ENCODE measurements around the gene NUCB1.
"Not testable (repeated sequence)": the region's sequence is repeated elsewhere in the genome, so short reads cannot be mapped to it uniquely, and the experiment has no call there.

NUCB1 gene

GRCh38 chr19:48906324-48906723 lies 6.2 kb downstream of the NUCB1 start:
- no peak for DNase-seq

- no peak for DNase-seq
Measured at GRCh38 chr19:48907671-48908070, 7.6 kb downstream of the NUCB1 start.

DNA sequence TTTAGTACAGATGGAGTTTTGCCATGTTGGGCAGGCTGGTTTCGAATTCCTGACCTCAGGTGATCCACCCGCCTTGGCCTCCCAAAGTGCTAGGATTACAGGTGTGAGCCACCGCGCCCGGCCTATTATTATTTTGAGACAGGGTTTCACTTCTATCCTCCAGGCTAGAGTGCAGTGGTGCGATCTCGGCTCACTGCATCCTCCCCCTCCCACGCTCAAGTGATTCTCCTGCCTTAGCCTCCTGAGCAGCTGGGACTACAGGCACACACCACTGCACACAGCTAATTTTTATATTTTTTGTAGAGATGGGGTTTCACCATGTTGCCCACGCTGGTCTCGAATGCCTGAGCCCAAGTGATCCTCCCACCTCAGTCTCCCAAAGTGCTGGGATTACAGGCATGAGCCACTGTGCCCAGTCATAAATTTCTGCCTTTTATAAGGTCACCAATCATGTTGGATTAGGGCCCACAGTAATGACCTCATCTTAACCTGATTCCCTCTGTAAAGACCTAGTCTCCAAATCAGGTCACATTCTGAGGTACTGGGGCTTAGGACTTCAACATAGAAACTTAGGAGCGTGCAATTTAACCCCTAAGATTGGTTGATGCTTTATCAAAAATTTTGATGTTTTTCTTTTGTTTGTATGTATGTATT lies 9.4 kb downstream of the NUCB1 start:
- DNase-seq: not testable (repeated sequence)

DNA sequence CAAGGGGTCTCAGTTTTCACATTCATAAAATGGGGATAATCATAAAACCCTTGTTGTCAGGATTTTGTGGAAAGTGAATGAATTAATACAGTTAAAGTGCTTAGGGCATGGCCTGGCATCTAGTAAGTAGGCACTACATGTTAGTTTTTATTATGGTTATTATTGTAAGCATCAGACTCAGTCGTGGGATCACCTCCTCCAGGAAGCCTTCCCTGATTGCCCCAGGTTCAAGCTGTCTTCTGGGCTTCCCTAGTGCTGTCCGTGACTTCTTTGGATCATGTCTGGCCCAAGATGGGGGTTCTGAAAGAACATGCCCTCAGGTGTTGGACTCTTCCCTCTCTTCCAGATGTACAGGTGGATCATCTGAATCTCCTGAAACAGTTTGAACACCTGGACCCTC lies 10.7 kb downstream of the NUCB1 start:
- DNase-seq: no peak

- DNase-seq: no peak
Measured at GRCh38 chr19:48913114-48913889, 13.2 kb downstream of the NUCB1 start.

DNA sequence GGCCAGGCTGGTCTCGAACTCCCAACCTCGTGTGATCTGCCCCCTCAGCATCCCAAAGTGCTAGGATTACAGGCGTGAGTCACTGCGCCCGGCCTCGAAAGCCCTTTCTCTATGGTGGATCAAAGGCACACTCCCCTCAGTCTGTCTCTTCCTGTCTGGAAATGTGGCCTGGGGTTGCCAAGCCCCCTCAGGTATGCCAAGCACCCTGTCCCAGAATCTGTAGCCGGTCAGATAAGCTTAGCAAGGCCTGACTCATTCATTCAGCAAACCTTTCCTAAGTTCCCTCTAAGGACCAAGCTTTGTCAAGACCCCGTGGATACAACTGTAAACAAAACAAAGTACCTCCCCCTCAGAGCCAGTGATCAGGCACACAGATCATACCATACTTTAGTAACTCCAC lies 14.1 kb downstream of the NUCB1 start:
- DNase-seq: no peak

- no peak for DNase-seq
Measured at GRCh38 chr19:48915757-48916156, 15.6 kb downstream of the NUCB1 start.

- no peak for DNase-seq
Measured at GRCh38 chr19:48918071-48918470, 18.0 kb downstream of the NUCB1 start.

- peak; percentile 8 for DNase-seq
Measured at GRCh38 chr19:48918801-48919247, 18.7 kb downstream of the NUCB1 start.

DNA sequence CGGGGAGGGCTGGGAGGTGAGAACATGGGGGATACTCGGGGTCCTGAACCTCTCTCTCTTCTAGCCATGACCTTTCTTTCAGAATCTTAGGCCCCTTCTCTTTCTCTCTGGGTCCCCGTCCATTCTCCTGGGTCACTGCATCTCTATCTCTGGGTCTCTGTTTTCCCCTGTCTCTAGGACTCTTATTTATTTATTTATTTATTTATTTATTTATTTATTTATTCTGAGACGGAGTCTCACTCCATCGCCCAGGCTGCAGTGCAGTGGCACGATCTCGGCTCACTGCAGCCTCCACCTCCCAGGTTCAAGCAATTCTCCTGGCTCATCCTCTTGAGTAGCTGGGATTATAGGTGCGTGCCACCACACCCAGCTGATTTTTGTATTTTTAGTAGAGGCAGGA lies 19.2 kb downstream of the NUCB1 start:
- not testable (repeated sequence) for DNase-seq

DNA sequence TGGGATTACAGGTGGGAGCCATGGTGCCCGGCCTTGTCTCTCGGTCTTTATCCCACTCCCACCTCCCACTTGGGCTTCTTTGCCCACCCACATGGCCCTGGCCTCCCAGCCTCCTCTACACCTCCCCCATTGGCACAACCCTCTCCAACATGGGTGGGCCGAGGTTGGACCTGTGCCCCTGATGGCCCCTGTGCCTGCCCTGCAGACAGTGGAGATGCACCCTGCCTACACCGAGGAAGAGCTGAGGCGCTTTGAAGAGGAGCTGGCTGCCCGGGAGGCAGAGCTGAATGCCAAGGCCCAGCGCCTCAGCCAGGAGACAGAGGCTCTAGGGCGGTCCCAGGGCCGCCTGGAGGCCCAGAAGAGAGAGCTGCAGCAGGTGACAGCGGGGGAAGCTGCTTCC lies 20.8 kb downstream of the NUCB1 start:
- no peak for DNase-seq

DNA sequence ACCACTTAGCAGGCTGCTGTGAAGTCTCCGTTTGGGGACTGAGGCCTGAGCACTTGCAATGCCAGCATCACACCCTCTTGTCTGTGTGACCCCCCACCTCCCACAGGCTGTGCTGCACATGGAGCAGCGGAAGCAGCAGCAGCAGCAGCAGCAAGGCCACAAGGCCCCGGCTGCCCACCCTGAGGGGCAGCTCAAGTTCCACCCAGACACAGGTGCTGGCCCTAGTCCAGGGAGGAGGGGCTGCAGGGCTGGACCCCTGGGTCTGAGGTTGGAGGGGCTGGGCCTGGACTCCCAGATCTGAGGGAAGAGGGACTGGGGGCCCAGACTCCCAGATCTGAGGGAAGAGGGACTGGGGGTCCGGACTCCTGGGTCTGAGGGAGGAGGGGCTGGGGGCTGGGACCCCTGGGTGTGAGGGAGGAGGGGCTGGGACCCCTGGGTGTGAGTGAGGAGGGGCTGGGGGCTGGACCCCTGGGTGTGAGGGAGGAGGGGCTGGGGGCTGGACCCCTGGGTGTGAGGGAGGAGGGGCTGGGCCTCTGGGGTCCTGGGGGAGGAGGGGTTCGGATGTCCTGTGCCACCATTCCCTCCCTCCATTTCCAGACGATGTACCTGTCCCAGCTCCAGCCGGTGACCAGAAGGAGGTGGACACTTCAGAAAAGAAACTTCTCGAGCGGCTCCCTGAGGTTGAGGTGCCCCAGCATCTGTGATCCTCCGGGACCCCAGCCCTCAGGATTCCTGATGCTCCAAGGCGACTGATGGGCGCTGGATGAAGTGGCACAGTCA lies 21.8 kb downstream of the NUCB1 start:
- DNase-seq: no peak

DNA sequence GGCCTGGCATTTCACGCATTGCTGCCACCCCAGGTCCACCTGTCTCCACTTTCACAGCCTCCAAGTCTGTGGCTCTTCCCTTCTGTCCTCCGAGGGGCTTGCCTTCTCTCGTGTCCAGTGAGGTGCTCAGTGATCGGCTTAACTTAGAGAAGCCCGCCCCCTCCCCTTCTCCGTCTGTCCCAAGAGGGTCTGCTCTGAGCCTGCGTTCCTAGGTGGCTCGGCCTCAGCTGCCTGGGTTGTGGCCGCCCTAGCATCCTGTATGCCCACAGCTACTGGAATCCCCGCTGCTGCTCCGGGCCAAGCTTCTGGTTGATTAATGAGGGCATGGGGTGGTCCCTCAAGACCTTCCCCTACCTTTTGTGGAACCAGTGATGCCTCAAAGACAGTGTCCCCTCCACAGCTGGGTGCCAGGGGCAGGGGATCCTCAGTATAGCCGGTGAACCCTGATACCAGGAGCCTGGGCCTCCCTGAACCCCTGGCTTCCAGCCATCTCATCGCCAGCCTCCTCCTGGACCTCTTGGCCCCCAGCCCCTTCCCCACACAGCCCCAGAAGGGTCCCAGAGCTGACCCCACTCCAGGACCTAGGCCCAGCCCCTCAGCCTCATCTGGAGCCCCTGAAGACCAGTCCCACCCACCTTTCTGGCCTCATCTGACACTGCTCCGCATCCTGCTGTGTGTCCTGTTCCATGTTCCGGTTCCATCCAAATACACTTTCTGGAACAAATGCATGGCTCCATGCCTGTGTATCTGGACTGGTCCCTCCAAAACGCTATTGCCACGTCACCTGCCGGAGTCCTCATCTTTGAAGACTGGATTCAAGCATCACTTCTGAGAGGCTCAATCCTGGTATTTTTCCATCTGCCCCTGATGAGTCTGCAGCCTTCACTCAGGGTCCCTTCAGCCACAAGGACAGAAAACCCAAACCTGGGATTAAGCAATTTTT lies 22.7 kb downstream of the NUCB1 start:
- no peak for DNase-seq

DNA sequence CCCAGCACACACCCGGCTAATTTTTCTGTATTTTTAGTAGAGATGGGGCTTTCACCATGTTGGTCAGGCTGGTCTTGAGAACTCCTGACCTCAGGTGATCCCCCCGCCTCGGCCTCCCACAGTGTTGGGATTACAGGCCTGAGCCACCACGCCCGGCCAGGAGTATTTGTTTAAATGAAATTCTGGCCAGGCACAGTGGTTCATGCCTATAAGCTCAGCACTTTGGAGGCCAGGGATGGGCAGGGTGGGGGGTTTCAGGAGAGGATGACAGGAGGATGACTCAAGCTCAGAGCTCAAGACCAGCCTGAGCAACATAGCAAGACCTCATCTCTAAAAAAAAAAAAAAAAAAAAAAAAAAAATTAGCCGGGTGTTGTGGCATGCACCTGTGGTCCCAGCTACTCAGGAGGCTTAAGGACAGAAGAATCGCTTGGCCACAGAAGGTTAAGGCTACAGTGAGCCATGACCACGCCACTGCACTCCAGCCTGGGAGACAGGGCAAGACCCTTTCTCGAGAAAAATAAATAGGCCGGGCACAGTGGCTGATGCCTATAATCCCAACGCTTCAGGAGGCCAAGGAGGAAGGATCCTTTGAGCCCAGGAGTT lies 25.2 kb downstream of the NUCB1 start:
- DNase-seq: no peak

GRCh38 chr19:48925890-48926289 lies 25.8 kb downstream of the NUCB1 start:
- DNase-seq: not testable (repeated sequence)

- peak; percentile 21 for DNase-seq
Measured at GRCh38 chr19:48926909-48927308, 26.8 kb downstream of the NUCB1 start.

GRCh38 chr19:48927692-48928091 lies 27.6 kb downstream of the NUCB1 start:
- DNase-seq: not testable (repeated sequence)

GRCh38 chr19:48928164-48929025 lies 28.3 kb downstream of the NUCB1 start:
- no peak for DNase-seq

GRCh38 chr19:48933382-48933932 lies 33.3 kb downstream of the NUCB1 start, which contains the start of gene DHDH:
TSS of gene DHDH (plus strand) at chr19:48933699. CDS start at chr19:48933722, 23 bp downstream.
- DNase-seq: peak; percentile 96

- DNase-seq: no peak
Measured at GRCh38 chr19:48934837-48935236, 34.7 kb downstream of the NUCB1 start.

DNA sequence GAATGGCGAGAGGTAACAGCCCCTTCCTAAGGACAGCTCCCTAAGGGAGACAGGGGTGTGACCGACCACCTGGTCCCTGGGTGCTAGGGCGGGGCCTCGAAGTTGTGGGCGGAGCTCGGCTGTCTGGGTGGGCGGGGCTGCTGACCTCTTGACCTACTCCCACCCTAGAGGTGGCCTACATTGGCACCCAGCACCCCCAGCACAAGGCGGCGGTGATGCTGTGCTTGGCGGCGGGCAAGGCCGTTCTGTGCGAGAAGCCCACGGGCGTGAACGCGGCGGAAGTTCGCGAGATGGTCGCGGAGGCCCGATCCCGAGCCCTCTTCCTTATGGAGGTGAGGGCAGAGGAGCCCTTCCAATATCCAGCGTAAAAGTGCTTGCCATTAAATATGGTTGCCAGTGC lies 35.8 kb downstream of the NUCB1 start:
- DNase-seq: no peak

All from CD4-positive, alpha-beta T cell treated with Interleukin-6 for 4 hours (primary cell).